B cell (primary cell): Measurements from ENCODE around the gene SMOC1. TPM values are rescaled to one million over a fixed set of nuclear protein-coding genes. Genes with fewer than 3 reads are reported as not detected.
"Not testable (repeated sequence)": the region's sequence is repeated elsewhere in the genome, so short reads cannot be mapped to it uniquely, and the experiment has no call there.

Source experiments
- ATAC-seq: fragments of 200-7000 bp; cut with Tn5 transposase; one replicate; pipeline ENCODE4 v1.10.0; 2021; ENCODE audit warnings: low read depth, mild to moderate bottlenecking, moderate number of reproducible peaks, moderate library complexity
- CTCF ChIA-PET: fragments of 350-600 bp; sonication (Branson Sonifier 250); formaldehyde crosslinking; loops from one replicate; lab custom pipeline; 2021; ENCODE audit warnings: antibody characterized with exemption, inconsistent platforms; lab: Charles Lee
- POLR2A ChIA-PET: fragments of 350-600 bp; sonication (Branson Sonifier 250); formaldehyde crosslinking; loops from one replicate; lab custom pipeline; 2021; ENCODE audit warnings: antibody characterized with exemption; lab: Charles Lee
- DNase-seq: peaks from one replicate; pipeline ENCODE4 v3.0.0; 2013
- H2AFZ ChIP-seq: 2 replicates; pipeline ENCODE4 v1.6.1; 2012; ENCODE audit warnings: mild to moderate bottlenecking, low read depth, low read length; ENCODE audit not compliant: insufficient read depth, poor library complexity, severe bottlenecking
- H3K27ac ChIP-seq, 2 donors: 1 replicate in 1 of 2; 2 replicates in 1 of 2; pipeline ENCODE4 v1.5.1; 2012 to 2013; ENCODE audit warnings: low read length in 2 of 2, mild to moderate bottlenecking in 2 of 2, moderate library complexity in 1 of 2
- H3K27me3 ChIP-seq, 4 experiments: fragments of 200-600 bp in 1 of 4; sonication (generic) in 1 of 4; replicated peaks in 1 of 4; 1 replicate in 2 of 4; 2 replicates in 2 of 4; pipeline versions ENCODE4 v1.6.1 to v1.7.0; 2013 to 2016; ENCODE audit warnings: low read length in 3 of 4, mild to moderate bottlenecking in 2 of 4, mixed read lengths in 1 of 4, moderate library complexity in 1 of 4; ENCODE audit not compliant: insufficient read depth in 4 of 4, control insufficient read depth in 3 of 4; ENCODE audit errors: control extremely low read depth in 1 of 4
- H3K36me3 ChIP-seq, 2 experiments: replicated peaks in 1 of 2; 1 replicate in 1 of 2; 2 replicates in 1 of 2; pipeline versions ENCODE4 v1.6.1 to v1.7.1; 2013; ENCODE audit warnings: low read length in 1 of 2; ENCODE audit not compliant: insufficient read depth in 2 of 2, control insufficient read depth in 1 of 2; ENCODE audit errors: control extremely low read depth in 1 of 2, extremely low read depth in 1 of 2
- H3K4me1 ChIP-seq, 2 donors: fragments of 200-600 bp in 1 of 2; sonication (generic) in 1 of 2; 1 replicate in 1 of 2; 2 replicates in 1 of 2; pipeline versions ENCODE4 v1.5.1 to v1.6.1; 2013 to 2017; ENCODE audit warnings: low read length in 2 of 2; ENCODE audit not compliant: control insufficient read depth in 2 of 2, insufficient read depth in 2 of 2
- H3K4me2 ChIP-seq: replicated peaks from 2 replicates; pipeline ENCODE3; 2012; ENCODE audit warnings: mild to moderate bottlenecking, low read depth, low read length; ENCODE audit not compliant: poor library complexity, severe bottlenecking
- H3K4me3 ChIP-seq, 5 experiments: fragments of 200-600 bp in 1 of 5; sonication (generic) in 1 of 5; 1 replicate in 3 of 5; 2 replicates in 2 of 5; pipeline versions ENCODE4 v1.5.1 to v1.7.0; 2011 to 2016; ENCODE audit warnings: low read length in 4 of 5, mild to moderate bottlenecking in 4 of 5, low read depth in 2 of 5, control low read depth in 1 of 5, moderate library complexity in 1 of 5; ENCODE audit not compliant: insufficient read depth in 1 of 5; ENCODE audit errors: control extremely low read depth in 1 of 5, extremely low read depth in 1 of 5
- H3K79me2 ChIP-seq: fragments of 200-600 bp; sonication (generic); one replicate; pipeline ENCODE4 v1.6.0; 2016; ENCODE audit warnings: low read length; ENCODE audit not compliant: control insufficient read depth, insufficient read depth
- H3K9ac ChIP-seq: fragments of 200-600 bp; sonication (generic); 2 replicates; pipeline ENCODE4 v1.6.1; 2017; ENCODE audit warnings: mild to moderate bottlenecking, low read length, moderate library complexity
- H3K9me3 ChIP-seq, 3 donors: one replicate each; pipeline versions ENCODE4 v1.6.1 to v1.7.1; 2013; ENCODE audit warnings: low read length in 2 of 3; ENCODE audit not compliant: control insufficient read depth in 2 of 3, insufficient read depth in 1 of 3; ENCODE audit errors: control extremely low read depth in 1 of 3
- H4K20me1 ChIP-seq: 2 replicates; pipeline ENCODE4 v1.6.0; 2012; ENCODE audit warnings: mild to moderate bottlenecking, low read length; ENCODE audit not compliant: insufficient read depth, control insufficient read depth, poor library complexity, severe bottlenecking
- H3K27ac Mint-ChIP-seq: one replicate; pipeline ENCODE4 v1.8.0; 2021; ENCODE audit warnings: mixed read lengths
- H3K27me3 Mint-ChIP-seq: one replicate; pipeline ENCODE4 v1.8.0; 2021; ENCODE audit warnings: mixed read lengths
- H3K4me1 Mint-ChIP-seq: one replicate; pipeline ENCODE4 v1.8.0; 2021; ENCODE audit warnings: mixed read lengths
- H3K4me3 Mint-ChIP-seq: one replicate; pipeline ENCODE4 v1.8.0; 2021; ENCODE audit warnings: mixed read lengths
- H3K9me3 Mint-ChIP-seq: one replicate; pipeline ENCODE4 v1.8.0; 2022; ENCODE audit warnings: mixed read lengths; ENCODE audit not compliant: insufficient read depth
- EZH2 ChIP-seq: IDR thresholded peaks from 2 replicates; pipeline ENCODE4 v1.6.1; 2012; ENCODE audit warnings: borderline replicate concordance, low read depth, mild to moderate bottlenecking, moderate library complexity, low read length; ENCODE audit not compliant: insufficient read depth, poor library complexity, severe bottlenecking
- WGBS: methylation state at CpG from one replicate; pipeline ENCODE4 v1.1.5; 2013; ENCODE audit warnings: missing lambda C conversion rate; ENCODE audit not compliant: insufficient coverage; 5-methylcytosine and 5-hydroxymethylcytosine counted together
- intact Hi-C: fragments of 100-400 bp; cut with micrococcal nuclease; formaldehyde crosslinking; loops from one replicate; pipeline ENCODE4 v1.10.0; 2022
- polyA plus RNA-seq: library from polyadenylated mRNA; depleted of rRNA; stranded (reverse); fragments of >200 nt; gene quantifications from 2 replicates; pipeline ENCODE4 v1.2.3, GENCODE V29; 2012
- total RNA-seq, 2 donors: library from RNA; stranded (reverse); fragments of 120-200 nt in 1 of 2; gene quantifications; 1 replicate in 1 of 2; 2 replicates in 1 of 2; pipeline versions ENCODE4 v1.2.3 to v1.2.4, GENCODE V29; 2013 to 2022
- TF ChIP-seq, protein P1 (sequence below): fragments of 200-600 bp; IDR thresholded peaks from one replicate; pipeline ENCODE4 v1.8.0; 2022; ENCODE audit warnings: antibody characterized with exemption, mild to moderate bottlenecking

SMOC1 gene
- total and polyA plus RNA-seq, 2 donors (not counting 1 experiment from before 2014, with no cell fraction given): 0.04 to 0.84 TPM

DNA sequence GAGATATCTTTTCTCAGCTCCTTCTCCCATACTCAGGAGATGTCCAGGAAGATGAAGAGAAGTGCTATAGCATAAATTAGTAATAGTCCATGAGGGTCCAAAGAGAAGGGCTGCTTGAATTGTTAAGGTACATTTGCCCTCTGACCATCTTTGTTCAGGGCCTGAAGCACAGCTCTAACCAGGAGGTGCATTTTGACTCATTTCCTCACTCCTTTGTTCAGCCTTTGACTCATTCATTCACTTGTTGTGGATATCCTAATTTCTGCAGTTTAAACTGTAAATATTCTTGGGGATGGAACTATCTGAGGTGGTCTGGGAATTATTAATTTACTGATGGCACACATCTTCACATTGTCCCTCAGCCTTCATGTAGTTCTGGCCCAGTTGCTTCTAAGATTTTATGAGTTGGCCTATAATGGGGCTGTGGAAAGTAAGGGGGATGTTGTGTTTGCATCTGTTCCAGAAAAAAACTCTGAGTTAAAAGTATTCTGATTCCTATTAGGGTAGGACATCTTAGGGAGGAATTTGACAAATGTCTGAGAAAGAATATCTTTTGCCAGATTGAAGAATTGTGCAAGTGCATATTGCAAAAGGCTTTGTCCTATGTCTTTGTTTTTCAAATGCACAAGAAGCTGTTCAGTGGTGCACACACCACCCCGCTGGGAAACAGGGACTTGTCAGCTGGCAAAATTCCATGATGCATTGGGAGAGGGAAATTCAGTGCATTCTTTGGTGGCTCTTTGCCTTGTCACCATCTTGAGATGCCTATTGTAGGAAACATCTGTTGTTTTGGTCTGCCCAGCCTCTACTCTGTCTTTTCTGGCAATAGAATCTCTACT, 22.1 kb downstream of the SMOC1 start:
- H3K4me1 ChIP-seq: no peaks in the 10 kb centered on the region
- no peak overlapping the region for H2AFZ ChIP-seq
- no peaks in the 10 kb centered on the region for H3K36me3 ChIP-seq
- H4K20me1 ChIP-seq: no peaks in the 10 kb centered on the region
- no peak for ATAC-seq
- peaks cover 0 to 10% (median 2%) of the 10 kb centered on the region in 4 experiments for H3K27me3 ChIP-seq
- H3K9me3 ChIP-seq: peaks cover 0 to 20% (median 6%) of the 10 kb centered on the region in 3 donors
- peaks cover 9% of the 10 kb centered on the region for H3K27me3 Mint-ChIP-seq
- H3K27ac ChIP-seq: no peak overlapping the region
- WGBS: 89% methylated on average over 1 of the region's 1 CpG
- no peak overlapping the region for H3K4me2 ChIP-seq
- no peak overlapping the region for H3K4me3 ChIP-seq
- H3K4me1 Mint-ChIP-seq: no peaks in the 10 kb centered on the region
- H3K9ac ChIP-seq: no peak overlapping the region
- TF ChIP-seq EZH2: no peak
- TF ChIP-seq, protein P1, sequence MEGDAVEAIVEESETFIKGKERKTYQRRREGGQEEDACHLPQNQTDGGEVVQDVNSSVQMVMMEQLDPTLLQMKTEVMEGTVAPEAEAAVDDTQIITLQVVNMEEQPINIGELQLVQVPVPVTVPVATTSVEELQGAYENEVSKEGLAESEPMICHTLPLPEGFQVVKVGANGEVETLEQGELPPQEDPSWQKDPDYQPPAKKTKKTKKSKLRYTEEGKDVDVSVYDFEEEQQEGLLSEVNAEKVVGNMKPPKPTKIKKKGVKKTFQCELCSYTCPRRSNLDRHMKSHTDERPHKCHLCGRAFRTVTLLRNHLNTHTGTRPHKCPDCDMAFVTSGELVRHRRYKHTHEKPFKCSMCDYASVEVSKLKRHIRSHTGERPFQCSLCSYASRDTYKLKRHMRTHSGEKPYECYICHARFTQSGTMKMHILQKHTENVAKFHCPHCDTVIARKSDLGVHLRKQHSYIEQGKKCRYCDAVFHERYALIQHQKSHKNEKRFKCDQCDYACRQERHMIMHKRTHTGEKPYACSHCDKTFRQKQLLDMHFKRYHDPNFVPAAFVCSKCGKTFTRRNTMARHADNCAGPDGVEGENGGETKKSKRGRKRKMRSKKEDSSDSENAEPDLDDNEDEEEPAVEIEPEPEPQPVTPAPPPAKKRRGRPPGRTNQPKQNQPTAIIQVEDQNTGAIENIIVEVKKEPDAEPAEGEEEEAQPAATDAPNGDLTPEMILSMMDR: no peak
- no peak for DNase-seq
- ChIA-PET POLR2A (no interaction called here), CTCF (no interaction called here)
- H3K9me3 Mint-ChIP-seq: peaks cover 11% of the 10 kb centered on the region
- no peaks in the 10 kb centered on the region for H3K79me2 ChIP-seq
- intact Hi-C loops: no loop called here
- no peak overlapping the region for H3K4me3 Mint-ChIP-seq
- H3K27ac Mint-ChIP-seq: no peak overlapping the region

DNA sequence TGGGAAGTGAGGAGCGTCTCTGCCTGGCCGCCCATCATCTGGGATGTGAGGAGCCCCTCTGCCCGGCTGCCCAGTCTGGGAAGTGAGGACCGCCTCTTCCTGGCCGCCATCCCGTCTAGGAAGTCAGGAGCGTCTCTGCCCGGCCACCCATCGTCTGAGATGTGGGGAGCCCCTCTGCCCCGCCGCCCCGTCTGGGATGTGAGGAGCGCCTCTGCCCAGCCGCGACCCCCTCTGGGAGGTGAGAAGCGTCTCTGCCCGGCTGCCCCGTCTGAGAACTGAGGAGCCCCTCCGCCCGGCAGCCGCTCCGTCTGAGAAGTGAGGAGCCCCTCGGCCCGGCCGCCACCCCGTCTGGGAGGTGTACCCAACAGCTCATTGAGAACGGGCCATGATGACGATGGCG, 23.8 kb downstream of the SMOC1 start:
- H3K79me2 ChIP-seq, H3K4me3 ChIP-seq, H3K27ac ChIP-seq, DNase-seq, CTCF ChIA-PET, H3K4me3 Mint-ChIP-seq, H3K4me1 Mint-ChIP-seq, H3K27ac Mint-ChIP-seq, POLR2A ChIA-PET, H2AFZ ChIP-seq, H3K36me3 ChIP-seq, H3K4me1 ChIP-seq, H4K20me1 ChIP-seq, H3K27me3 Mint-ChIP-seq, H3K27me3 ChIP-seq, H3K4me2 ChIP-seq, intact Hi-C loops, ATAC-seq, H3K9ac ChIP-seq: not testable (repeated sequence)
- peaks cover 0 to 14% (median 0%) of the 10 kb centered on the region in 3 donors for H3K9me3 ChIP-seq
- 94% methylated on average over 18 of the region's 29 CpGs for WGBS
- H3K9me3 Mint-ChIP-seq: peaks cover 11% of the 10 kb centered on the region
